Measurements from ENCODE around the gene ADGRA3.

Gene ADGRA3

GRCh38 chr4:22515888-22516541, at the start of gene ADGRA3:
Gene ADGRA3 (minus strand): TSS chr4:22516066. CDS start chr4:22515784, 282 bp downstream.
- peak; percentile 42 for DNase-seq
- ATAC-seq = peak; percentile 63

- DNase-seq = no peak
- ATAC-seq = no peak
These were observed 40.6 kb upstream of the ADGRA3 start for GRCh38 chr4:22556495-22556894.

- no peak for ATAC-seq
- no peak for DNase-seq
These were observed 38.8 kb upstream of the ADGRA3 start for GRCh38 chr4:22554670-22555069.

DNA sequence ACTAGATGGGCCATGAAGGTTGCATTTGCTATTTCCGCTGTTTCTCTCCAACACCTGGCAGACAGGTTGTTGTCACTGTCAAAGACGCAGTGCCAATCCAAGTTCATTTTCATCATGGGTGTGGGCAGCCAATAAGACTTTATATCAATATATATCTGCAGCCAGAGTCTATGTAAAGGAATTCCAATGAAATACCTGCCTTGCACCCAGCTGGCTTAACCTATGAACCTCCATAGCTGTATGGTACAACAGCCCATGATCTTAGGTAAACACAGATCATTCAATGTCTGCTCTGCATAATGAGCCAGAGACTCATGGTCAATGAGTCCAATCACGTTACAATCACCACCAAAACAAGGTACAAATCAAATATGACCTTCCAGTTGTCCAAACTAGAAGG, 37.7 kb upstream of the ADGRA3 start:
- ATAC-seq (no peak), DNase-seq (no peak)

DNA sequence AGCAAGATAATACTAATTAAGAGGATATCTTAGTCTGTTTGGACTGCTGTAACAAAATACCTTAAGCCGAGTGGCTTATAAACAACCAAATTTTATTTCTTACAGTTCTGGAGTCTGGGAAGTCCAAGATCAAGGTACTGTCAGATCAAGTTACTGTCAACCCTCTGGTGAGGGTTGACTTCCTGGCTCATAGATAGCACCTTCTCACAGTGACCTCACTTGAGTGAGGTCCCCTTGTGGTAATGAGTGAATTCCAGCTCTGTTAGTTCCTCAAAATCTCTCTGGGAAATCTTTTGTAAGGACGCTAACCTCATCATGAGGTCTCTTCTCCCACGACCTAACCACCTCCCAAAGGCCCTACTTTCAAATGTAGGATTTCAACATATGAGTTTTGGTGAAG, 36.9 kb upstream of the ADGRA3 start:
- no peak for ATAC-seq
- no peak for DNase-seq

GRCh38 chr4:22551550-22551949, 35.7 kb upstream of the ADGRA3 start:
- DNase-seq (no peak), ATAC-seq (no peak)

- ATAC-seq (no peak), DNase-seq (no peak)
These were observed 30.4 kb upstream of the ADGRA3 start for GRCh38 chr4:22546299-22546698.

- ATAC-seq (no peak), DNase-seq (no peak)
These were observed 23.4 kb upstream of the ADGRA3 start for GRCh38 chr4:22539251-22539650.

DNA sequence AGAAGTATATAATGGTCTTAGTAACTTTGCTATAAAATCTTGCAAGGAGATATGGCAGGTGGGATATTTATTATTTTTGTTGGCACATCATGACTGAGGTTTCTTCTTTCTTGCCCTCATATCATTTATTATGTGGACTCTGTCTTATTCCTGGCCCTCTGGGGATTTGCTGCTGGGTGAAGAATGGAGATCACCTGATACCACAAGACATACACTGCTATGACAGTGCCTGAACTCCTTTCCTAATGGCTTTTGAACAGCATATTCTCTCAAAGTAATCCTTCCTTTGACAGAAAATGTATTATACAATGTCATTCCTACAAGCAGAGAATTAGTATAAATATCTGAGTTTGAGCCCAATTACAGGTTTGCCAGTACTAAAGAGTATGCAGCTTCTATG, 22.0 kb upstream of the ADGRA3 start:
- ATAC-seq (no peak), DNase-seq (no peak)

DNA sequence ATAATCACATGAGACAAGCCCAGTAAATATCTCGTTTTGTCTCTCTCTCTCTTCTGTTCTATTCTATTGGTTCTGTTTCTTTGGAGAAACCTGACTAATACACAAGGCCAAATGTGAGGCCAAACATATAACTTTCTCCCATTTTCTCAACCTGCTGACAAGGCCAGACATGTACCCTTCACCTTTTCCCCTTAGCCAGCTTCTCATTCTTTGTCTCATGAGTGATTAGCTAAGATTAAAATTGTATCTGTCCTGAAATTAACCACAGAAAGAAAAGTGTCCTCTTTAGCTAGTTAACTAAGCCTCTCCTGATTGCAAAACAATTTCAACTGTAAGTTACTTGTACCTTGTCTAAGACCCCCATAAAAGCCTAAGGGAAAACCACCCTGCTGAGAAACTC, 18.5 kb upstream of the ADGRA3 start:
- DNase-seq (no peak), ATAC-seq (no peak)

- ATAC-seq = no peak
These were observed 17.0 kb upstream of the ADGRA3 start for GRCh38 chr4:22532896-22533295.

DNA sequence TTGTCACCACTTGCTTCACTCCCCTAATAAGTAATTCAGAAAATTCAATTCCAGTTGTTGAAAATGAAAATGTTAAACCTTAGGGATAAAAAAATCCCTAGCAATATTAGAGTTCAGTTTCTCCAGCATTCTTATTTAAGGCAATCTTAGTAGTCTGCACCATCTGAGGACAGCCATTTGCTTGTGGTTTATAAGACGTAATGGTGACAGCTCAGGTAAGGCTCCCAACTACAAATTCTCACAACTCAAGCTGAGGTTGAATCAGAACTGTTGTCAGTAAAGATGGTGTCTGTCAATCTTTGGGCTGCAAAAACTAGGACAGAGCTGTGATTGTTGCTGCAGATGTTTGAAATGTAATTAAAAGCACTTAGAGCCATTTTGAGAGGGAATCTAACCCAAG, 16.3 kb upstream of the ADGRA3 start:
- ATAC-seq = no peak

More at GRCh38 chr4:22532896-22533295, 17.0 kb upstream of the ADGRA3 start:
- DNase-seq = no peak

GRCh38 chr4:22531311-22532019, 15.6 kb upstream of the ADGRA3 start:
- ATAC-seq = no peak
- no peak for DNase-seq

More for the DNA sequence above, 16.3 kb upstream of the ADGRA3 start:
- no peak for DNase-seq

GRCh38 chr4:22524895-22525294, 9.0 kb upstream of the ADGRA3 start:
- DNase-seq = no peak
- ATAC-seq = no peak

GRCh38 chr4:22522706-22523501, 7.0 kb upstream of the ADGRA3 start:
- no peak for ATAC-seq

GRCh38 chr4:22522206-22522605, 6.3 kb upstream of the ADGRA3 start:
- DNase-seq (no peak), ATAC-seq (no peak)

More at GRCh38 chr4:22522706-22523501, 7.0 kb upstream of the ADGRA3 start:
- no peak for DNase-seq

GRCh38 chr4:22521240-22521639, 5.4 kb upstream of the ADGRA3 start:
- DNase-seq (no peak), ATAC-seq (no peak)

GRCh38 chr4:22515145-22515887, 550 bp downstream of the ADGRA3 start:
- DNase-seq (peak; percentile 34), ATAC-seq (peak; percentile 72)

DNA sequence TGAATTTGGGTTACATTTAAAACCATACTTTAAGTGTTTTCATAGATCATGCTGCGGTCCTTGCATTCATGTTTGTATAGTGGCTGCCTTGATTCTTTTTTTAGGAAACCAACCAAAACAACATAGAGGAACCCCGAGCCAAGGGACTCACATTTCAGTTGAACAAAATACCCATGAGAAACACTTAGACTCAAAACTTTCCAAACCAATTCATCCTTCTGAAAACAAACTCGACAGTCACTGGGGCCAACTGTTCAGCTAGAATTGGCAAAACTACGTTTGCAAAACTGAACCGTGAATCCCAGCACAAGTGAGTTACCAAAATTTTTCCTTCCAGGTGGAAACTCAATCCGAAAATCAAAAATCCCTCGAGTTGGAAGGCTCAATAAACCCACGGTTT, 1.4 kb downstream of the ADGRA3 start:
- DNase-seq = no peak
- ATAC-seq = no peak

DNA sequence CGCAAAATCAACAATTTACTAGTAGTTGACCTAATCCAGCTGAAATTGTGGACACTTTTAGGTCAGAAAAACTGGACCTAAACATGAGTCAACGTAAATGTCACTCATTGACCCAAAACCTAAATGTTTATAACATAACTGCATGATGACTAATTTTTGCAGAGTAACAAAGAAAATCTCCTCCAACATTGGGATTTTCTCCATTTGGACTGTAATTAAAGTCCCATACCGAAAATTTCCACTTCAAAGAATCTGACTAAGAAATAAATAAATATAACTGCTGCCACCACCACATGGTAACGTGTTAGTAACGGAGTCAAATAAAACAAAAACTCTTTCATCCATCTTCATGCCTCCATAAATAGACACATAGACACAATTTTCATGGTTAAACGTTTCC, 1.9 kb downstream of the ADGRA3 start:
- ATAC-seq (no peak), DNase-seq (no peak)

GRCh38 chr4:22512306-22512705, 3.6 kb downstream of the ADGRA3 start:
- ATAC-seq (no peak), DNase-seq (no peak)

- no peak for ATAC-seq
- DNase-seq = no peak
These were observed 5.1 kb downstream of the ADGRA3 start for GRCh38 chr4:22510750-22511149.
